ENCODE data around the gene BCL11A. TPM values are rescaled to one million over a fixed set of nuclear protein-coding genes. Genes with fewer than 3 reads are reported as not detected.

BCL11A gene
- total RNA-seq, 6 experiments from 2014 or later, result 0.06 to 0.80 (median 0.37) TPM

DNA sequence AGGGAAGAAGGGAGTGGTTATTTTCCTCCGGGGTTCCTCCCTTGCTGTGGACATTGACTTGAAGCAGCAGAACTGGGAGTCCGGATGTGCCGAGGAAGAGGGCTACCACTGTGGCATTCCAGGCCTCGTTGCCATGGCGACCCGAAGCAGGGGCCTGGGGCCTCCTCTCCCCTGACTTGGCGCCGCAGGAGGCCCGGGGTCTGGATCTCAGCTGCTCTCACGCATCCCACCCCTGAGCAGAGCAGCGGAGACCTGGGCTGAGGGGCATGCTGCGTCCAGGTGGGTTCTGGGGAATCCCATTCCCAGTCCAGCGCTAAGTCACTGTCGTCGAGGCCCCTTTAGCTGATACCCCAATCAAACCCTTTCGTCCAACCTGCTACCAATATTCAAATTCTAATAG, 100.2 kb downstream of the BCL11A start:
- intact Hi-C loops (cut with DNase I), result no loop called here
- H3K4me1 ChIP-seq, result no peaks in the 10 kb centered on the region
- H3K27ac ChIP-seq, result no peak overlapping the region
- TF ChIP-seq, protein P1, sequence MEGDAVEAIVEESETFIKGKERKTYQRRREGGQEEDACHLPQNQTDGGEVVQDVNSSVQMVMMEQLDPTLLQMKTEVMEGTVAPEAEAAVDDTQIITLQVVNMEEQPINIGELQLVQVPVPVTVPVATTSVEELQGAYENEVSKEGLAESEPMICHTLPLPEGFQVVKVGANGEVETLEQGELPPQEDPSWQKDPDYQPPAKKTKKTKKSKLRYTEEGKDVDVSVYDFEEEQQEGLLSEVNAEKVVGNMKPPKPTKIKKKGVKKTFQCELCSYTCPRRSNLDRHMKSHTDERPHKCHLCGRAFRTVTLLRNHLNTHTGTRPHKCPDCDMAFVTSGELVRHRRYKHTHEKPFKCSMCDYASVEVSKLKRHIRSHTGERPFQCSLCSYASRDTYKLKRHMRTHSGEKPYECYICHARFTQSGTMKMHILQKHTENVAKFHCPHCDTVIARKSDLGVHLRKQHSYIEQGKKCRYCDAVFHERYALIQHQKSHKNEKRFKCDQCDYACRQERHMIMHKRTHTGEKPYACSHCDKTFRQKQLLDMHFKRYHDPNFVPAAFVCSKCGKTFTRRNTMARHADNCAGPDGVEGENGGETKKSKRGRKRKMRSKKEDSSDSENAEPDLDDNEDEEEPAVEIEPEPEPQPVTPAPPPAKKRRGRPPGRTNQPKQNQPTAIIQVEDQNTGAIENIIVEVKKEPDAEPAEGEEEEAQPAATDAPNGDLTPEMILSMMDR (IDR thresholded peaks at IDR 0.05), result no peak
- no peak for TF ChIP-seq POLR2A (IDR thresholded peaks at IDR 0.05)
- ATAC-seq (no peak), DNase-seq (no peak)
- H3K9me3 ChIP-seq, result no peaks in the 10 kb centered on the region
- no peaks in the 10 kb centered on the region for H3K27me3 ChIP-seq
- 30% methylated on average over 3 of the region's 16 CpGs for whole genome bisulfite sequencing (ENCODE audit: insufficient coverage, low coverage, low lambda C conversion rate, missing lambda C conversion rate)
- H3K36me3 ChIP-seq, result no peaks in the 10 kb centered on the region
- H3K4me3 ChIP-seq, result no peak overlapping the region

DNA sequence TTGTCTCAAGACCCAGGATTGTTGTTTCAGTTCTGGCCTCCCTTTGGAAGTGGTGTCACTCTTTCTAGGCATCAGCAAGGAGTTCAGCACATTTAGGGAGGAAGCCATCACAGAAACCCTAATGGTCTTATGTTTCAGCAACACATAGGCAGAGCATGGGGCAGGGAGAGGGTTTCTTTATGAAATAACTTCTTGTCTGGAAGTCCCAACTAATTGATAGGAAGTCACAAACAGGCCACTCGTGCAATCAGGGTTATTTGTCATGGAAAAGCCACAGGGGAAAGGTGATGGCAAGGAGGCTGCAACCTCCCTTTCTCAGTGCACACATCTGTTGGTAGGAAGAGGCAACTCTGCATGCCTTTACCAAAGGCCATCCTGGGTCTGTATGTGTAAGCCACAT, 103.0 kb downstream of the BCL11A start:
- Histone ChIP-seq H3K4me3 (no peak overlapping the region), H3K9me3 (no peaks in the 10 kb centered on the region), H3K27ac (no peak overlapping the region), H3K4me1 (no peaks in the 10 kb centered on the region), H3K27me3 (no peaks in the 10 kb centered on the region), H3K36me3 (no peaks in the 10 kb centered on the region)
- TF ChIP-seq POLR2A (IDR thresholded peaks at IDR 0.05), result no peak
- TF ChIP-seq, protein P1 (IDR thresholded peaks at IDR 0.05), result no peak
- DNase-seq, result no peak
- no peak for ATAC-seq
- WGBS (ENCODE audit: insufficient coverage, low coverage, low lambda C conversion rate, missing lambda C conversion rate), result 75% methylated on average over 1 of the region's 1 CpG
- intact Hi-C loops (cut with DNase I), result no loop called here

DNA sequence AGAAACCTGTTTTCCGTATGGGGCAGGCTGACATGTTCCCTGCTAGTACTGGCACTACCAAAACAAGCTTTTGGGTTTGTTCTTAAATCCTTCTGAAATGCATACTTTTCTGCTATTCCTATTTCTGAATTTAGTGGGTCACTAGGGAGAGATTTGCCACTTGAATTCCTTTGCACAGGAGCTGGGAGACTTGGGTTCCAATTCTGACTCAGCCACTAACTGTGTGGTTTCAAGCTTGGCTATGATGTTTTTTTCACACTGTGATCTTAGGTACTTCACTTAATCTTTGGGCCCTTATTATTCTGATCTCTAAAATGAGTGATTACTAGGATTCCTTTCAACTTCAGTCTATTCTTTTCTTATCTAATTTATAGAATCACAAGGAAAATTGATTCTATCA, 105.5 kb downstream of the BCL11A start:
- intact Hi-C loops (cut with DNase I), result no loop called here
- H3K36me3 ChIP-seq, result no peaks in the 10 kb centered on the region
- DNase-seq (no peak), ATAC-seq (no peak)
- 100% methylated on average over 1 of the region's 1 CpG for WGBS (ENCODE audit: insufficient coverage, low coverage, low lambda C conversion rate, missing lambda C conversion rate)
- no peak overlapping the region for H3K27ac ChIP-seq
- no peak overlapping the region for H3K4me3 ChIP-seq
- TF ChIP-seq POLR2A (IDR thresholded peaks at IDR 0.05), result no peak
- TF ChIP-seq, protein P1 (IDR thresholded peaks at IDR 0.05), result no peak
- no peaks in the 10 kb centered on the region for H3K27me3 ChIP-seq
- H3K4me1 ChIP-seq, result no peaks in the 10 kb centered on the region
- no peaks in the 10 kb centered on the region for H3K9me3 ChIP-seq

DNA sequence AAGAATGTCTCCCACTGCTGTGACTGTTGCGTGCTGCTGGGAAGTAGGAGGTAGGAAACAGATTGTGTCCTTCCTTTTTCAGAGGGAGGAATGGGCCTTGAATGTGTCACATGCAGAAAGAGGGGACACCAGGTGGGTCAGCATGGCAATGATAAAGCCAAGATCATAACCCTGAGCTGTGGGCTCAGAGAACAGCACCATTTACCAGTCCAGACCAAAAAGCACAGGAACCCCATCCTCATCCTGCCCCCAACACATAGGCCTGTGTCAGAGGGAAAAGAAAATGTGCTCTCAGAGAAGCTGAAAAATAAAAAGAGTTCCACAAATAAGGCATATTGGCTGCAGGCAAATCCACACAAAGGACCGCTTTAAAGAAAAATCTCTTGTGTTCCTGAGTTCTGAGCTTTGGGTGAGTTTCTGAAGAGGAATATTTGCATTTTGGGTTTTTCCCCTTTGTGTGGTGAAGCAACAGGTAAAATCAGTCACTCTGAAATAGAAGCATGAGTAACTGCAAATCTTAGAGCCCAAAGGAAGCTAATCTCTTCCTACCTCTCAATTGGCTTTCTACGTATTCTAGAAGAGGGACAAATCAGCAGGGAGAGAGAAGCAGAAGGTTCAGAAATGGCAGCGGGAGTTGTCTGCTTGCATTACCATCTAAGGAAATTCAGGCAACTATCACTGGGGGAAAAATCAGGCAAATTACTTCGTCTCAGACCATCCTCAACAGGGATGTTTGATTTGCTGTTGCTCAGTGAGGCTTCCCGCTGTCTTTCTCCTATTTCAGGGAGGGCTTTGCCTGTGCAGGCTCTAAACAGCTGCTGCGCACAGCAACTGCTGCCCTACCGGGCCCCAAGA, 106.8 kb downstream of the BCL11A start:
- Histone ChIP-seq H3K4me3 (no peak overlapping the region), H3K27me3 (no peaks in the 10 kb centered on the region), H3K36me3 (no peaks in the 10 kb centered on the region), H3K4me1 (no peaks in the 10 kb centered on the region), H3K9me3 (no peaks in the 10 kb centered on the region), H3K27ac (no peak overlapping the region)
- ATAC-seq (no peak), DNase-seq (no peak)
- 81% methylated on average over 6 of the region's 8 CpGs for WGBS (ENCODE audit: insufficient coverage, low coverage, low lambda C conversion rate, missing lambda C conversion rate)
- intact Hi-C loops (cut with DNase I), result no loop called here
- TF ChIP-seq, protein P1 (IDR thresholded peaks at IDR 0.05), result no peak
- TF ChIP-seq POLR2A (IDR thresholded peaks at IDR 0.05), result no peak
